ENCODE measurements around the gene ZNF710. TPM values are rescaled to one million over a fixed set of nuclear protein-coding genes. Genes with fewer than 3 reads are reported as not detected.

ZNF710 gene
- total and polyA plus RNA-seq, 9 of the 15 experiments (the other 6 are each of a cell fraction or from before 2014, with no cell fraction given) = 0.56 to 14.2 (median 5.2) TPM

GRCh38 chr15:90101969-90102890 lies 101.1 kb downstream of the ZNF710 start, which contains the start of gene IDH2 (continued):
- TF ChIP-seq RBFOX2 (IDR thresholded peaks at IDR 0.05; ENCODE audit: low read depth, low read length) = peak; percentile 90
- peak; percentile 66; the same call in 1 of the 2 replicates for TF ChIP-seq L3MBTL2 (IDR thresholded peaks at IDR 0.05)
- TF ChIP-seq ZNF695 (CRISPR knock-in tag; IDR thresholded peaks at IDR 0.05) = no peak
- no peak for TF ChIP-seq SMAD2 (IDR thresholded peaks at IDR 0.05; ENCODE audit: low read depth, low read length)
- TF ChIP-seq ZNF395 (CRISPR knock-in tag; IDR thresholded peaks at IDR 0.05) = peak; percentile 70; the same call in 1 of the 2 replicates
- TF ChIP-seq NRF1 (conservative IDR thresholded peaks at IDR 0.05 in 1 of 2, IDR thresholded peaks at IDR 0.05 in 1 of 2) = peak; percentile 42 to 45; a peak in 3 of 4 replicates
- TF ChIP-seq, protein P1, sequence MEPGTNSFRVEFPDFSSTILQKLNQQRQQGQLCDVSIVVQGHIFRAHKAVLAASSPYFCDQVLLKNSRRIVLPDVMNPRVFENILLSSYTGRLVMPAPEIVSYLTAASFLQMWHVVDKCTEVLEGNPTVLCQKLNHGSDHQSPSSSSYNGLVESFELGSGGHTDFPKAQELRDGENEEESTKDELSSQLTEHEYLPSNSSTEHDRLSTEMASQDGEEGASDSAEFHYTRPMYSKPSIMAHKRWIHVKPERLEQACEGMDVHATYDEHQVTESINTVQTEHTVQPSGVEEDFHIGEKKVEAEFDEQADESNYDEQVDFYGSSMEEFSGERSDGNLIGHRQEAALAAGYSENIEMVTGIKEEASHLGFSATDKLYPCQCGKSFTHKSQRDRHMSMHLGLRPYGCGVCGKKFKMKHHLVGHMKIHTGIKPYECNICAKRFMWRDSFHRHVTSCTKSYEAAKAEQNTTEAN (CRISPR knock-in tag; IDR thresholded peaks at IDR 0.05) = no peak
- TF ChIP-seq POLR2B (IDR thresholded peaks at IDR 0.05; ENCODE audit: low read depth, partially characterized antibody) = no peak
- TF ChIP-seq ZNF133 (CRISPR knock-in tag; IDR thresholded peaks at IDR 0.05) = no peak
- TF ChIP-seq TAF1 (IDR thresholded peaks at IDR 0.05; ENCODE audit: control insufficient read depth, extremely low read depth, insufficient read depth, low read length, severe bottlenecking) = peak; percentile 77
- TF ChIP-seq ZSCAN32 (CRISPR knock-in tag; IDR thresholded peaks at IDR 0.05) = no peak
- TF ChIP-seq CBX1 (IDR thresholded peaks at IDR 0.05; ENCODE audit: low read depth) = peak; percentile 47; the same call in 1 of the 2 replicates
- no peak for TF ChIP-seq ELF4 (CRISPR knock-in tag; IDR thresholded peaks at IDR 0.05)
- no peak for TF ChIP-seq ARID2 (IDR thresholded peaks at IDR 0.05)
- TF ChIP-seq HDGF (IDR thresholded peaks at IDR 0.05) = no peak
- TF ChIP-seq HCFC1 (IDR thresholded peaks at IDR 0.05; ENCODE audit: low read depth, low read length) = no peak
- TF ChIP-seq POLR2H (tag; IDR thresholded peaks at IDR 0.05; ENCODE audit: low read depth) = peak; percentile 79
- TF ChIP-seq HNRNPL (IDR thresholded peaks at IDR 0.05; ENCODE audit: low read depth, low read length) = peak; percentile 77; the same call in 1 of the 2 replicates
- TF ChIP-seq NFRKB (IDR thresholded peaks at IDR 0.05; ENCODE audit: low read depth) = no peak
- TF ChIP-seq U2AF1 (optimal IDR thresholded peaks at IDR 0.05; ENCODE audit: low read depth, low read length) = no peak
- TF ChIP-seq, protein P2, sequence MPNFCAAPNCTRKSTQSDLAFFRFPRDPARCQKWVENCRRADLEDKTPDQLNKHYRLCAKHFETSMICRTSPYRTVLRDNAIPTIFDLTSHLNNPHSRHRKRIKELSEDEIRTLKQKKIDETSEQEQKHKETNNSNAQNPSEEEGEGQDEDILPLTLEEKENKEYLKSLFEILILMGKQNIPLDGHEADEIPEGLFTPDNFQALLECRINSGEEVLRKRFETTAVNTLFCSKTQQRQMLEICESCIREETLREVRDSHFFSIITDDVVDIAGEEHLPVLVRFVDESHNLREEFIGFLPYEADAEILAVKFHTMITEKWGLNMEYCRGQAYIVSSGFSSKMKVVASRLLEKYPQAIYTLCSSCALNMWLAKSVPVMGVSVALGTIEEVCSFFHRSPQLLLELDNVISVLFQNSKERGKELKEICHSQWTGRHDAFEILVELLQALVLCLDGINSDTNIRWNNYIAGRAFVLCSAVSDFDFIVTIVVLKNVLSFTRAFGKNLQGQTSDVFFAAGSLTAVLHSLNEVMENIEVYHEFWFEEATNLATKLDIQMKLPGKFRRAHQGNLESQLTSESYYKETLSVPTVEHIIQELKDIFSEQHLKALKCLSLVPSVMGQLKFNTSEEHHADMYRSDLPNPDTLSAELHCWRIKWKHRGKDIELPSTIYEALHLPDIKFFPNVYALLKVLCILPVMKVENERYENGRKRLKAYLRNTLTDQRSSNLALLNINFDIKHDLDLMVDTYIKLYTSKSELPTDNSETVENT (CRISPR knock-in tag; IDR thresholded peaks at IDR 0.05) = peak; percentile 90
- no peak for TF ChIP-seq ZNF280A (IDR thresholded peaks at IDR 0.05; ENCODE audit: low read depth, partially characterized antibody)

Data from K562 (cell line).